ENCODE results near the gene SLC6A6.

The SLC6A6 gene

GRCh38 chr3:14454639-14455310, 52.4 kb downstream of the SLC6A6 start:
- H3K9me2 ChIP-seq (ENCODE audit: low read depth, low read length) = no peaks in the 10 kb centered on the region
- no peaks in the 10 kb centered on the region for H3K27me3 ChIP-seq (ENCODE audit: insufficient read depth, low read length)
- H3F3A ChIP-seq (ENCODE audit: insufficient read depth, low read length) = no peaks in the 10 kb centered on the region
- H3K36me3 ChIP-seq (ENCODE audit: insufficient read depth, low read length) = peaks cover 82% of the 10 kb centered on the region; the same call in 1 of the 2 replicates
- H3K9ac ChIP-seq (ENCODE audit: low read length) = no peak overlapping the region
- no peak overlapping the region for H2AFZ ChIP-seq (ENCODE audit: low read length)
- no peak overlapping the region for H3K27ac ChIP-seq (ENCODE audit: low read depth, low read length, poor library complexity, severe bottlenecking)
- H3K4me3 ChIP-seq (ENCODE audit: low read depth, low read length, poor library complexity, severe bottlenecking) = no peak overlapping the region
- peaks cover 35% of the 10 kb centered on the region for H3K4me1 ChIP-seq (ENCODE audit: insufficient read depth, low read length, severe bottlenecking)
- H3K79me2 ChIP-seq (ENCODE audit: insufficient read depth, low read length) = no peaks in the 10 kb centered on the region
- TF ChIP-seq EZH2 (IDR thresholded peaks at IDR 0.05; ENCODE audit: borderline replicate concordance, low read length) (no peak), CTCF (IDR thresholded peaks at IDR 0.05; ENCODE audit: low read length) (no peak)
- no peaks in the 10 kb centered on the region for H4K20me1 ChIP-seq (ENCODE audit: insufficient read depth, low read length)
- no peak overlapping the region for H3K4me2 ChIP-seq (ENCODE audit: low read length)
- no peaks in the 10 kb centered on the region for H3K9me3 ChIP-seq (ENCODE audit: low read length)

- Histone ChIP-seq H3K4me1 (ENCODE audit: insufficient read depth, low read length, severe bottlenecking) (peaks cover 35% of the 10 kb centered on the region), H3K79me2 (ENCODE audit: insufficient read depth, low read length) (no peaks in the 10 kb centered on the region), H3K27me3 (ENCODE audit: insufficient read depth, low read length) (no peaks in the 10 kb centered on the region), H3K9me2 (ENCODE audit: low read depth, low read length) (no peaks in the 10 kb centered on the region), H4K20me1 (ENCODE audit: insufficient read depth, low read length) (no peaks in the 10 kb centered on the region), H3K4me2 (ENCODE audit: low read length) (no peak overlapping the region), H2AFZ (ENCODE audit: low read length) (no peak overlapping the region), H3K27ac (ENCODE audit: low read depth, low read length, poor library complexity, severe bottlenecking) (no peak overlapping the region), H3K36me3 (ENCODE audit: insufficient read depth, low read length) (peaks cover 82% of the 10 kb centered on the region), H3K4me3 (ENCODE audit: low read depth, low read length, poor library complexity, severe bottlenecking) (no peak overlapping the region), H3K9me3 (ENCODE audit: low read length) (no peaks in the 10 kb centered on the region), H3K9ac (ENCODE audit: low read length) (no peak overlapping the region), H3F3A (ENCODE audit: insufficient read depth, low read length) (no peaks in the 10 kb centered on the region)
- TF ChIP-seq CTCF (IDR thresholded peaks at IDR 0.05; ENCODE audit: low read length) = no peak
- no peak for TF ChIP-seq EZH2 (IDR thresholded peaks at IDR 0.05; ENCODE audit: borderline replicate concordance, low read length)
These were observed 53.3 kb downstream of the SLC6A6 start for GRCh38 chr3:14455571-14456317.

DNA sequence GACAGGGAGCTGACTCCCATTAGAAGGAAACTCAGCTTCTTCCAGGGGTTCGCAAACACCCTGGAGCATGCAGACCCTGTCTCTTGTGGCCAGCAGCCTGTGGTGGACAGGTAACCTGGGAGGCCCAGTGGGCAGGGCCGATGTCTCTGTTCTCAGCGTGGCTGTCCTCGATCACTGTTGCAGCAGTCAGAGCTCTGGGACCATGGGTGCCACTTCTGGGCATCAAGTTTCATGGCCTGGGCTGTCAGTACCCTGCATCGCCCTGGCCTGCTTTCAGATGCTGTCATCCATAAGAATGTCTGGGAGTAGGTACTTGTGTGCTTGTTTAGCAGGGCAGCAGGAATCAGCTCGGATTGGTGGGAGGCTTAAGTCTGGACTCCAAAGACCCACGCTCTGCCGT, 54.4 kb downstream of the SLC6A6 start:
- Histone ChIP-seq H4K20me1 (ENCODE audit: insufficient read depth, low read length) (no peaks in the 10 kb centered on the region), H2AFZ (ENCODE audit: low read length) (no peak overlapping the region), H3K27me3 (ENCODE audit: insufficient read depth, low read length) (no peaks in the 10 kb centered on the region), H3K9me2 (ENCODE audit: low read depth, low read length) (no peaks in the 10 kb centered on the region), H3K9ac (ENCODE audit: low read length) (no peak overlapping the region), H3K4me1 (ENCODE audit: insufficient read depth, low read length, severe bottlenecking) (peaks cover 33% of the 10 kb centered on the region), H3K79me2 (ENCODE audit: insufficient read depth, low read length) (no peaks in the 10 kb centered on the region), H3K4me2 (ENCODE audit: low read length) (no peak overlapping the region), H3K27ac (ENCODE audit: low read depth, low read length, poor library complexity, severe bottlenecking) (no peak overlapping the region), H3F3A (ENCODE audit: insufficient read depth, low read length) (no peaks in the 10 kb centered on the region), H3K9me3 (ENCODE audit: low read length) (no peaks in the 10 kb centered on the region), H3K36me3 (ENCODE audit: insufficient read depth, low read length) (peaks cover 82% of the 10 kb centered on the region), H3K4me3 (ENCODE audit: low read depth, low read length, poor library complexity, severe bottlenecking) (no peak overlapping the region)
- TF ChIP-seq CTCF (IDR thresholded peaks at IDR 0.05; ENCODE audit: low read length) = no peak

Measured in OCI-LY1 (cell line).